Measurements from ENCODE around the gene PADI3.

Gene PADI3

DNA sequence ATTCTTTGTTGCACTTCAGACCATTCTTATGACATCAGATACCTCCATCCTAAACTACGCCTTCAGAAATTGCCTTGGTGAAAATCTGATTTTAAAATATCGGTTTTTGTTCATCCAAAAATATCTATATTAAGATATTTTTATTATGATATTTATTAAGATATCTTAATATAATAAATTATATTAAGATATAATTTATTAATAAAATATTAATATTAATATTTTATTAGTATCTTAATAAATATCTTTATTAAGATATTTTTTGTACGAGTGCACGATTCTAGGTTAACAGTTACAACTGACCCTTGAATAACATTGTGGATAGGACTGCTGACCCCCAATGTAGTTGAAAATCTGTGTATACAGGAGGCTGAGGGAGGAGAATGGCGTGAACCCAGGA lies 80.0 kb downstream of the PADI3 start:
- DNase-seq (ENCODE audit: low read depth) = no peak
- TF ChIP-seq, protein P1, sequence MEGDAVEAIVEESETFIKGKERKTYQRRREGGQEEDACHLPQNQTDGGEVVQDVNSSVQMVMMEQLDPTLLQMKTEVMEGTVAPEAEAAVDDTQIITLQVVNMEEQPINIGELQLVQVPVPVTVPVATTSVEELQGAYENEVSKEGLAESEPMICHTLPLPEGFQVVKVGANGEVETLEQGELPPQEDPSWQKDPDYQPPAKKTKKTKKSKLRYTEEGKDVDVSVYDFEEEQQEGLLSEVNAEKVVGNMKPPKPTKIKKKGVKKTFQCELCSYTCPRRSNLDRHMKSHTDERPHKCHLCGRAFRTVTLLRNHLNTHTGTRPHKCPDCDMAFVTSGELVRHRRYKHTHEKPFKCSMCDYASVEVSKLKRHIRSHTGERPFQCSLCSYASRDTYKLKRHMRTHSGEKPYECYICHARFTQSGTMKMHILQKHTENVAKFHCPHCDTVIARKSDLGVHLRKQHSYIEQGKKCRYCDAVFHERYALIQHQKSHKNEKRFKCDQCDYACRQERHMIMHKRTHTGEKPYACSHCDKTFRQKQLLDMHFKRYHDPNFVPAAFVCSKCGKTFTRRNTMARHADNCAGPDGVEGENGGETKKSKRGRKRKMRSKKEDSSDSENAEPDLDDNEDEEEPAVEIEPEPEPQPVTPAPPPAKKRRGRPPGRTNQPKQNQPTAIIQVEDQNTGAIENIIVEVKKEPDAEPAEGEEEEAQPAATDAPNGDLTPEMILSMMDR (IDR thresholded peaks at IDR 0.05; ENCODE audit: insufficient read depth, low read depth, low read length, missing control alignments) = no peak
- H3K4me3 ChIP-seq (ENCODE audit: low read length) = no peak overlapping the region

DNA sequence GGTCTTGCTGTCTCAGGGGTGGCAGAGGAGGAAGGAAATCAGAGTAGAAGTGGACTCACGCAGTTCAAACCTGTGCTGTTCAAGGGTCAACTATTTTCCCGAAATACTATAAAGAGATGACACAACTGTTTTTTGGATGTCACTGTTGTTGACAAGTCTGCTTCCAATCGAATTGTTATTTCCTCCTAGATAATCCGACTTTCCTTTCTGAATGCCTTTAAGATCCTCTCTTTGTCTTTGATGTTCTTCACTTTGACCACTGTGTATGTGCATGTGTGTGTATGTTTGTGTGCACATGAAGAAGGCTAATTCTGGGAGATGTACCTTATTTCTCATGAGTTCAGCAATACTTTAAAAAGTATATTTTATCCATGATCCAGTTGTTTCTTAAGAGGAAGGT lies 80.7 kb downstream of the PADI3 start:
- TF ChIP-seq, protein P1 (IDR thresholded peaks at IDR 0.05; ENCODE audit: insufficient read depth, low read depth, low read length, missing control alignments) = no peak
- H3K4me3 ChIP-seq (ENCODE audit: low read length) = no peak overlapping the region
- no peak for DNase-seq (ENCODE audit: low read depth)

DNA sequence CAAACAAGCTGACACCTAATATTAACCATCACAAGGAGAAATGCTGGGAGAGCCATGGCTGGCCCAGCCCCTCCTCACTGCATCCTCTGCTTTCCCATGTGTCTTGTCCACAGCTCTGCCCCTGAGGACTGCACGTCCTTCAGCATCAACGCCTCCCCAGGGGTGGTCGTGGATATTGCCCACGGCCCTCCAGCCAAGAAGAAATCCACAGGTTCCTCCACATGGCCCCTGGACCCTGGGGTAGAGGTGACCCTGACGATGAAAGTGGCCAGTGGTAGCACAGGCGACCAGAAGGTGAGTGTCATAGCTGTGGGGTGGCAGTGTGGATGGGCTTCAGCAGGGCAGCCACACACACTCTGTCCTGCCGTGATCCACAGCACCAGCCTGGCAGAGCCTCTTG lies 82.0 kb downstream of the PADI3 start:
- H3K4me3 ChIP-seq (ENCODE audit: low read length) = no peak overlapping the region
- TF ChIP-seq, protein P1 (IDR thresholded peaks at IDR 0.05; ENCODE audit: insufficient read depth, low read depth, low read length, missing control alignments) = no peak
- DNase-seq (ENCODE audit: low read depth) = no peak

DNA sequence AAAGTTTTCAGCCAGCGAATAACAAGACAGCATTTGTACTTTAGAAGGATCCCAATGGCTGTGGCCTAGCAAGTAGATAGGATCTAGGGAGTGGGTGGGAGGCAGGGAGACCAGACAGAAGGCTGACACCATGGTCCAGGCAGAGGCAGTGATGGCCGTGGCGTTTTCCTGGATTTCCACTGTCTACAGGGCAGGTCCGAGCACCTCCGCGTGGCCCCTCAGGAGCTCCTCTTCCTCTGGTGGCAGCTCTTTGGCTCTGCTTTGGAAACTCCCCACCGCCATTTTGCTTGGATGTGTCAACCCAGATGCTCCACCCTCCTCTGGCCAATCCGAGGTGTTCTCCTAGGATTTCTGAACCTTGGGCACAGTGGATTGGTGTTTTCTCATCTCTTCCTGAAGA lies 84.2 kb downstream of the PADI3 start:
- TF ChIP-seq, protein P1 (IDR thresholded peaks at IDR 0.05; ENCODE audit: insufficient read depth, low read depth, low read length, missing control alignments) = no peak
- DNase-seq (ENCODE audit: low read depth) = no peak
- no peak overlapping the region for H3K4me3 ChIP-seq (ENCODE audit: low read length)

Data from epithelial cell of esophagus (primary cell).